GM12892 (cell line): ENCODE measurements around the gene TGDS.

Experiments
- POLR2A ChIP-seq: IDR thresholded peaks from 2 replicates; pipeline ENCODE4 v1.6.1; 2011; ENCODE audit warnings: low read depth, low read length, control low read depth
- POLR2AphosphoS5 ChIP-seq: IDR thresholded peaks from 2 replicates; pipeline ENCODE4 v1.6.1; 2011; ENCODE audit warnings: low read depth, low read length, control low read depth

DNA sequence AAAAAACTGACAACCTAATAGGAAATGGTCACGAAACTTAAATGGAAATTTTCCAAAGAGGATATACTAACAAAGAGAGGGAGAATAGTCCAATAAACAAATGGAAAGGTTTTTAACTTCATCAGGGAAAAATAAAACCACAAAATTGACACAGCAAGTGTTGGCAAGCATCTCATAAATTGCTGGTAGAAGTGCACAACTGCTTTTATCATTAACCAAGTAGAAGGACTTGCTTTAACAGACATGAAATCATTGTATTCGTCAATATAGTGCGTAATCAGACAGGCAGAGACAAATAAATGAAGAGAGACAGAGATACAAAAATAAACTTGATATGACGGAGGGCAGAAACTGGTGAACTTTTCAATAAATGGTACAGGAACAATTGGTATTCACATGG is 7.4 kb downstream of the TGDS start:
- no peak for TF ChIP-seq POLR2A
- no peak for TF ChIP-seq POLR2AphosphoS5
